Gastroesophageal sphincter (tissue), 4 donors: Measurements from ENCODE around the gene PMAIP1. TPM values are rescaled to one million over a fixed set of nuclear protein-coding genes. Genes with fewer than 3 reads are reported as not detected.

Experiments used
- ATAC-seq: fragments of 150-250 bp; one replicate; pipeline ENCODE4 v1.9.1; 2016; ENCODE audit warnings: mild to moderate bottlenecking, moderate library complexity
- H3K27ac ChIP-seq, 4 donors: fragments of 200-600 bp; sonication (generic) in 3 of 4; 1 replicate in 3 of 4; 2 replicates in 1 of 4; pipeline ENCODE4 v1.5.1; 2016 to 2019
- H3K27me3 ChIP-seq: fragments of 200-600 bp; sonication (generic); one replicate; pipeline ENCODE4 v1.5.1; 2019
- H3K36me3 ChIP-seq, 2 donors: fragments of 200-600 bp; sonication (generic); one replicate each; pipeline ENCODE4 v1.5.1; 2019; ENCODE audit warnings: control low read depth in 1 of 2
- H3K4me1 ChIP-seq, 3 donors: fragments of 200-600 bp; sonication (generic); 1 replicate in 2 of 3; 2 replicates in 1 of 3; pipeline ENCODE4 v1.5.1; 2016 to 2019; ENCODE audit warnings: control low read depth in 2 of 3
- H3K4me3 ChIP-seq, 2 donors: fragments of 200-600 bp; sonication (generic); one replicate each; pipeline ENCODE4 v1.5.1; 2019; ENCODE audit warnings: mild to moderate bottlenecking in 1 of 2, moderate library complexity in 1 of 2
- H3K9me3 ChIP-seq, 3 donors: fragments of 200-600 bp; sonication (generic); one replicate each; pipeline ENCODE4 v1.5.1; 2017 to 2019; ENCODE audit warnings: control low read depth in 2 of 3
- CTCF ChIP-seq, 4 experiments: fragments of 200-600 bp in 2 of 4; fragments of 450-650 bp in 2 of 4; sonication (generic) in 1 of 4; IDR thresholded peaks; one replicate each; pipeline ENCODE4 v1.5.1; 2017 to 2019; ENCODE audit warnings: antibody characterized with exemption in 4 of 4, mild to moderate bottlenecking in 2 of 4, moderate library complexity in 2 of 4
- EP300 ChIP-seq: sonication (generic); formaldehyde crosslinking; IDR thresholded peaks from one replicate; pipeline ENCODE4 v1.6.1; 2017; ENCODE audit warnings: antibody characterized with exemption, mild to moderate bottlenecking
- POLR2A ChIP-seq, 2 donors: fragments of 450-650 bp; IDR thresholded peaks; one replicate each; pipeline ENCODE4 v1.6.1; 2017; ENCODE audit warnings: antibody characterized with exemption in 2 of 2, mild to moderate bottlenecking in 2 of 2, moderate library complexity in 1 of 2
- POLR2AphosphoS5 ChIP-seq: sonication (generic); formaldehyde crosslinking; IDR thresholded peaks from one replicate; pipeline ENCODE4 v1.6.1; 2017; ENCODE audit warnings: antibody characterized with exemption
- WGBS, 2 donors: methylation state at CpG; one replicate each; pipeline ENCODE4 v1.1.5; 2018; ENCODE audit warnings: low coverage in 1 of 2; 5-methylcytosine and 5-hydroxymethylcytosine counted together
- total RNA-seq, 4 donors: library from RNA; depleted of rRNA; stranded (reverse); fragments of >200 nt; gene quantifications; one replicate each; pipeline ENCODE4 v1.1.0, GENCODE V29; 2016

The PMAIP1 gene
- total RNA-seq, 4 donors from 2014 or later, result 1.2 to 2.7 (median 1.3) TPM; not detected in 1

- no peak for ATAC-seq
- WGBS, 2 donors, result 47 to 75% methylated on average over 3 to 5 of the region's 5 CpGs
These were observed 32.3 kb upstream of the PMAIP1 start for GRCh38 chr18:59867337-59868104.

GRCh38 chr18:59870623-59871130 lies 29.1 kb upstream of the PMAIP1 start:
- TF ChIP-seq EP300 (no peak), CTCF (IDR thresholded peaks at IDR 0.05) (no peak), POLR2AphosphoS5 (no peak), POLR2A (IDR thresholded peaks at IDR 0.05) (no peak)
- H3K36me3 ChIP-seq, result no peaks in the 10 kb centered on the region
- no peak overlapping the region for H3K27ac ChIP-seq

More at GRCh38 chr18:59867337-59868104, 32.3 kb upstream of the PMAIP1 start:
- H3K27me3 ChIP-seq, result peaks cover 24% of the 10 kb centered on the region
- no peaks in the 10 kb centered on the region for H3K36me3 ChIP-seq
- H3K27ac ChIP-seq, result no peak overlapping the region
- H3K9me3 ChIP-seq, result no peaks in the 10 kb centered on the region
- H3K4me3 ChIP-seq, result no peak overlapping the region
- TF ChIP-seq EP300, result no peak
- no peak for TF ChIP-seq POLR2AphosphoS5
- TF ChIP-seq CTCF (IDR thresholded peaks at IDR 0.05), result no peak
- no peak for TF ChIP-seq POLR2A (IDR thresholded peaks at IDR 0.05)
- H3K4me1 ChIP-seq, result no peaks in the 10 kb centered on the region

DNA sequence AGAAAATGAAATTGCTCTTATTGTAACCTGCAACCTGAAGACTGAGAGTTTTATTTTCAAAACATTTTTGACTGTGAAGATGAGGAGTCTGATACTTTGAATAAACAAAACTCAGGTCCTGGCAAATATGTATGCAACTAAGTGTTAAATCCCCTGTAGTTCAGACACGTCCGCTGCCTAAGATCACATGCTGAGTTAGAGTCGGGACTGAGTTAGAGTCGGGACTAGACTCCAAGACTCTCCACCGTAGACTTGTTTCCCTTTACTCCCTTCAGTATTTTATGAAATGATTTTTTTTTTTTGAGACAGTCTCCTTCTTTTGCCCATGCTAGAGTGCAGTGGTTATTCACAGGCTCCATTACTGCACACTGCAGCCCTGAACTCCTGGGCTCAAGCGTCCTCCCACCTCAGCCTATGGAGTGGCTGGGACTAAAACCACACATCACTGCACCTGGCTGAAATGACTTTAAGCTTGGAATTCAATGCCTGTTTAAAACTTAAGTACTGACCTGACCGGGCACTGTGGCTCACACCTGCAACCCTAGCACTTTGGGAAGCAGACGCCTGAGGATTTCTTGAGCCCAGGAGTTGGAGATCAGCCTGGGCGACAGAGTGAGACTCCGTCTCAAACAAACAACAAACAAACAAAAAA lies 28.0 kb upstream of the PMAIP1 start:
- Histone ChIP-seq H3K9me3 (no peaks in the 10 kb centered on the region), H3K27ac (no peak overlapping the region), H3K4me1 (no peaks in the 10 kb centered on the region), H3K36me3 (no peaks in the 10 kb centered on the region), H3K4me3 (no peak overlapping the region), H3K27me3 (peaks cover 8% of the 10 kb centered on the region)
- WGBS, 2 donors, result 59 to 70% methylated on average over 9 to 10 of the region's 10 CpGs
- TF ChIP-seq CTCF (IDR thresholded peaks at IDR 0.05), result no peak
- no peak for TF ChIP-seq EP300
- TF ChIP-seq POLR2AphosphoS5, result no peak
- no peak for TF ChIP-seq POLR2A (IDR thresholded peaks at IDR 0.05)
- no peak for ATAC-seq

More at GRCh38 chr18:59870623-59871130, 29.1 kb upstream of the PMAIP1 start:
- H3K9me3 ChIP-seq, result no peaks in the 10 kb centered on the region
- no peaks in the 10 kb centered on the region for H3K4me1 ChIP-seq
- H3K4me3 ChIP-seq, result no peak overlapping the region
- H3K27me3 ChIP-seq, result peaks cover 8% of the 10 kb centered on the region
- ATAC-seq, result no peak

GRCh38 chr18:59873641-59874040 lies 26.2 kb upstream of the PMAIP1 start:
- 65 to 67% methylated on average over 1 to 2 of the region's 2 CpGs for WGBS, 2 donors
- H3K27ac ChIP-seq, result no peak overlapping the region
- no peaks in the 10 kb centered on the region for H3K9me3 ChIP-seq
- no peaks in the 10 kb centered on the region for H3K4me1 ChIP-seq
- H3K27me3 ChIP-seq, result peaks cover 8% of the 10 kb centered on the region
- ATAC-seq, result no peak
- no peaks in the 10 kb centered on the region for H3K36me3 ChIP-seq
- TF ChIP-seq POLR2A (IDR thresholded peaks at IDR 0.05), result no peak
- TF ChIP-seq CTCF (IDR thresholded peaks at IDR 0.05), result no peak
- TF ChIP-seq EP300, result no peak
- no peak overlapping the region for H3K4me3 ChIP-seq
